Parathyroid adenoma (tissue), 2 donors: ENCODE measurements around the gene MYL4.

Experiments
- H2AFZ ChIP-seq: fragments of 300-600 bp; sonication (generic); one replicate; pipeline ENCODE4 v1.7.0; 2017; ENCODE audit warnings: antibody characterized with exemption, mild to moderate bottlenecking
- H3K27ac ChIP-seq: fragments of 300-600 bp; sonication (generic); one replicate; pipeline ENCODE4 v1.7.0; 2017
- H3K27me3 ChIP-seq: fragments of 300-600 bp; sonication (generic); one replicate; pipeline ENCODE4 v1.7.0; 2017; ENCODE audit warnings: low read length; ENCODE audit not compliant: control insufficient read depth, insufficient read depth
- H3K36me3 ChIP-seq: fragments of 300-600 bp; sonication (generic); one replicate; pipeline ENCODE4 v1.7.0; 2017; ENCODE audit warnings: low read length; ENCODE audit not compliant: control insufficient read depth, insufficient read depth
- H3K4me1 ChIP-seq: fragments of 300-600 bp; sonication (generic); one replicate; pipeline ENCODE4 v1.7.0; 2017; ENCODE audit warnings: control low read depth
- H3K4me2 ChIP-seq: fragments of 300-600 bp; sonication (generic); one replicate; pipeline ENCODE4 v1.7.0; 2017; ENCODE audit warnings: low read length
- H3K4me3 ChIP-seq: fragments of 300-600 bp; sonication (generic); one replicate; pipeline ENCODE4 v1.7.0; 2017; ENCODE audit warnings: low read depth, low read length
- H3K79me2 ChIP-seq: fragments of 300-600 bp; sonication (generic); one replicate; pipeline ENCODE4 v1.7.0; 2017; ENCODE audit warnings: control low read depth
- H3K9ac ChIP-seq: fragments of 300-600 bp; sonication (generic); one replicate; pipeline ENCODE4 v1.7.0; 2017; ENCODE audit warnings: mild to moderate bottlenecking
- H3K9me3 ChIP-seq: fragments of 300-600 bp; sonication (generic); one replicate; pipeline ENCODE4 v1.7.0; 2017; ENCODE audit warnings: low read length; ENCODE audit not compliant: control insufficient read depth
- CTCF ChIP-seq: fragments of 300-600 bp; sonication (generic); IDR thresholded peaks from one replicate; pipeline ENCODE4 v1.7.0; 2017; ENCODE audit warnings: antibody characterized with exemption, mild to moderate bottlenecking
- donor health status: primary hyperparathyroidism.

Gene MYL4

GRCh38 chr17:47201166-47201565 lies 8.0 kb upstream of the MYL4 start:
- H3K79me2 ChIP-seq, result no peaks in the 10 kb centered on the region
- no peak overlapping the region for H3K4me3 ChIP-seq
- H3K9ac ChIP-seq, result no peak overlapping the region
- H2AFZ ChIP-seq, result no peak overlapping the region
- H3K36me3 ChIP-seq, result no peaks in the 10 kb centered on the region
- H3K27me3 ChIP-seq, result no peaks in the 10 kb centered on the region
- no peak overlapping the region for H3K4me2 ChIP-seq
- H3K4me1 ChIP-seq, result peaks cover 14% of the 10 kb centered on the region
- H3K27ac ChIP-seq, result no peak overlapping the region
- H3K9me3 ChIP-seq, result no peaks in the 10 kb centered on the region
- no peak for TF ChIP-seq CTCF

- no peak for TF ChIP-seq CTCF
- peaks cover 14% of the 10 kb centered on the region for H3K4me1 ChIP-seq
- no peak overlapping the region for H3K4me2 ChIP-seq
- H3K9me3 ChIP-seq, result no peaks in the 10 kb centered on the region
- no peaks in the 10 kb centered on the region for H3K27me3 ChIP-seq
- no peak overlapping the region for H2AFZ ChIP-seq
- H3K79me2 ChIP-seq, result no peaks in the 10 kb centered on the region
- H3K4me3 ChIP-seq, result no peak overlapping the region
- H3K27ac ChIP-seq, result no peak overlapping the region
- no peaks in the 10 kb centered on the region for H3K36me3 ChIP-seq
- no peak overlapping the region for H3K9ac ChIP-seq
Measured at GRCh38 chr17:47203984-47204721, 5.0 kb upstream of the MYL4 start.

GRCh38 chr17:47204722-47205418 lies 4.3 kb upstream of the MYL4 start:
- Histone ChIP-seq H3K9me3 (no peaks in the 10 kb centered on the region), H3K27me3 (no peaks in the 10 kb centered on the region), H2AFZ (peak overlapping the region; percentile 77), H3K4me1 (peaks cover 18% of the 10 kb centered on the region), H3K36me3 (no peaks in the 10 kb centered on the region), H3K4me3 (peak overlapping the region; percentile 2), H3K79me2 (no peaks in the 10 kb centered on the region), H3K4me2 (peak overlapping the region; percentile 55), H3K27ac (peak overlapping the region; percentile 61), H3K9ac (no peak overlapping the region)
- no peak for TF ChIP-seq CTCF

- H3K27ac ChIP-seq, result peak overlapping the region; percentile 61
- peak overlapping the region; percentile 55 for H3K4me2 ChIP-seq
- H3K4me3 ChIP-seq, result peak overlapping the region; percentile 6
- no peaks in the 10 kb centered on the region for H3K27me3 ChIP-seq
- H3K9me3 ChIP-seq, result no peaks in the 10 kb centered on the region
- H3K4me1 ChIP-seq, result peaks cover 24% of the 10 kb centered on the region
- H2AFZ ChIP-seq, result peak overlapping the region; percentile 77
- H3K36me3 ChIP-seq, result no peaks in the 10 kb centered on the region
- TF ChIP-seq CTCF, result no peak
- no peaks in the 10 kb centered on the region for H3K79me2 ChIP-seq
- H3K9ac ChIP-seq, result no peak overlapping the region
Measured at GRCh38 chr17:47205419-47205963, 3.7 kb upstream of the MYL4 start.
